GM19397 (cell line): ENCODE results near the gene ZBTB11.
"Not testable (repeated sequence)": the region's sequence is repeated elsewhere in the genome, so short reads cannot be mapped to it uniquely, and the experiment has no call there.

Experiments
- ATAC-seq: cut with Tn5 transposase; IDR thresholded peaks from one replicate; pipeline ENCODE4 v1.9.1; 2021; ENCODE audit warnings: mild to moderate bottlenecking, moderate library complexity; ENCODE audit not compliant: unreplicated experiment

The ZBTB11 gene

DNA sequence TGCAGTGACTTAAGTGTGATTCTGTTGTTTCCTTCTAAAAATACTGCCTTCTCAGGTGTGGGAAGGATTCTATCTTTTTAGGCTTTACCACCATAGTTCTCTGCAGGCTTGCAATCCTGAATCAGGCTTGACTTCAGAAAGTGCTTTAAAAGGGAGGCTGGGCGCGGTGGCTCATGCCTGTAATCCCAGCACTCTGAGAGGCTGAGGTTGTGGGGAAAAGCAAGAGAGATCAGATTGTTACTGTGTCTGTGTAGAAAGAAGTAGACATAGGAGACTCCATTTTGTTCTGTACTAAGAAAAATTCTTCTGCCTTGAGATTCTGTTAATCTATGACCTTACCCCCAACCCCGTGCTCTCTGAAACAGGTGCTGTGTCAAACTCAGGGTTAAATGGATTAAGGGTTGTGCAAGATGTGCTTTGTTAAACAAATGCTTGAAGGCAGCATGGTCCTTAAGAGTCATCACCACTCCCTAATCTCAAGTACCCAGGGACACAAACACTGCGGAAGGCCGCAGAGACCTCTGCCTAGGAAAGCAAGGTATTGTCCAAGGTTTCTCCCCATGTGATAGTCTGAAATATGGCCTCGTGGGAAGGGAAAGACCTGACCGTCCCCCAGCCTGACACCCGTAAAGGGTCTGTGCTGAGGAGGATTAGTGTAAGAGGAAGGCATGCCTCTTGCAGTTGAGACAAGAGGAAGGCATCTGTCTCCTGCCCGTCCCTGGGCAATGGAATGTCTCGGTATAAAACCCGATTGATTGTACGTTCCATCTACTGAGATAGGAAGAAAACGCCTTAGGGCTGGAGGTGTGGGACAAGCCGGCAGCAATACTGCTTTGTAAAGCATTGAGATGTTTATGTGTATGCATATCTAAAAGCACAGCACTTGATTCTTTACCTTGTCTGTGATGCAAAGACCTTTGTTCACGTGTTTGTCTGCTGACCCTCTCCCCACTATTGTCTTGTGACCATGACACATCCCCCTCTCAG is 15.0 kb upstream of the ZBTB11 start:
- not testable (repeated sequence) for ATAC-seq

DNA sequence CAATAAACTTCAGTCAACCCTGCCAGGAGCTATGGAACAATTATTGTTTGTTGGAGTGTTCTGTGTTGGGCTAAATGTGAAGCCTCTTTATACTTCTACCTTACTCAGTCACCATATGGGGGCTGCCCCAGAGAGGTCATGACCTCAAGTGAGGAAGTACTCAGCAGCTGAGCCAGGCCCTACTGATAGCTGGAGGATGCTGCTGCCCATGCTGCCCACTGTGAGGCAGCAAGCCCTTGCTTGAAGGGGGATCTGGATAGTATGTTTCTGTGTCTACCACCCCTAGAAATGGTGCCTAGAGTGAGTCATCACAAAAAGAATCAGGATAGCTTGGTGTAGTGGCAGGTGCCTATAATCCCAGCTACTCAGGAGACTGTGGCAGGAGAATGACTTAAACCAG is 14.0 kb upstream of the ZBTB11 start:
- ATAC-seq: no peak

DNA sequence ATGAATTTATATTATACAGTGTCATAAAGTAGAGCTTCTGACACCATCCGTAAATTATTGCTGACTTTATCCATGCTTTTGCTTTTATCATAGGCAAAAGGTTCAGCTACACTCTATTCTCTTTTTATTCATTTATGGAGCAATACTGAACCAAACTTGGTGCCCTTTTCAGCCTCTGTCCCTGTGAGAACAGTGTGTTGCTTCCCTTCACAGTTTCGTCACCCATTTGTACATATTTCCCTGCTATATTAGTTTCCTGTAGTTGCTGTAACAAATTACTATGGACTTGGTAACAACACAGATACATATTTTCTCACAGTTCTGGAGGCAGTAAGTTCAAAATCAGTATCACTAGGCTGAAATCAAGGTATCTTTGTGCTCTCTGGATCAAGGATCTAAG is 12.4 kb upstream of the ZBTB11 start:
- ATAC-seq: no peak

DNA sequence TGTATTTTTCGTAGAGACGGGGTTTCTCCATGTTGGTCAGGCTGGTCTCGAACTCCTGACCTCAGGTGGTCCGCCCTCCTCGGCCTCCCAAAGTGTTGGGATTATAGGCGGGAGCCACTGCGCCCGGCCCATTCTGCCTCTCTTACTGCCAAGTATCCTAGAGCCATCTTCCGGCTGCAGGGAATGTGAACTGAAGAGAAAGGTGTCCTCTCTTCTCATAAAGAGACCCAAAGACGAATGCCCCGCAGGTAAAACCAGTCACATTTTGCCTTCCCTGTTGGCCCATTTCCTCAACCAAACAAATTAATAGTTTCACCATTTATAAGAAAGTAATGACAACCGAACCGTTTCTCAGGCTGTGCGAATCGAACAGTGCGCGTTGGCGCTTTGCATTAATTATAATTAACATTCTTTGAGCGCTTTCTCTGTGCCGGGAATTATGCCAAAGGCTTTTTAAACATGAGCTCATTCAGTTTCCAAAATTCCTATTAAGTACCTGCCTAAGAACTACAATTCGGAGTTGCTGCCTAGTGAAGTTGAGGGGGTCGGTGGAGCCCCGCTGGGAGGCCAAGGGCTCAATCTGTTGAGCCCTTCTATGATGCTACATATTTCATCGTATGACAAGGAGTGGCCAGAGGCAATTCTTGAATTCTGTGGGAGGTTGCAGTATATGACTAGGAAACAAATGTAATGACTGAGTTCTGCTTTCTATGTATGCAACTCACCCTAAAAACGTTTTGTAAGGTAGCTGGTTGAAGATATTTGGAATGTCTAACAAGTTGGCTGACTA is 10.4 kb upstream of the ZBTB11 start:
- ATAC-seq: no peak

DNA sequence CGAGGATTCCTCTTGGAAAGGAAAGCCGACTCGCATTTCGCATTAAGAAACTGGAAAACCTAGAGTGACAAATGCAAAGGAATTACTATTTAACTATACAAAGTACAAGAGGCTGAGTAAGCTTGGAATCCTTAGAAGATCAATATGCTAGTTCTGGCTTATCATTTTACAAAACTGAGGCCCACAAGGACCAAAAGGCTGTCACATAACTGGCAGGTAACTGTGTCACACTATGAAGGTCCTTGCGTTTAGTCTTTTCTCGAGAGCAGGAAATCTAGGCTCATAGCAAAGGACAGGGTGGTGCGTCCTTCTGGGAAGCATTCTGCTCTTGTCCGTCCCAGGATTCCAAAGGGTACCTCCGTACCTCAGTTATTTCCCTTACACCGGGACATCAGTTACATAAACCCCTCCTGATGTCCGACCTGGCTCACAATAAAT is 9.0 kb upstream of the ZBTB11 start:
- peak; percentile 4 for ATAC-seq

DNA sequence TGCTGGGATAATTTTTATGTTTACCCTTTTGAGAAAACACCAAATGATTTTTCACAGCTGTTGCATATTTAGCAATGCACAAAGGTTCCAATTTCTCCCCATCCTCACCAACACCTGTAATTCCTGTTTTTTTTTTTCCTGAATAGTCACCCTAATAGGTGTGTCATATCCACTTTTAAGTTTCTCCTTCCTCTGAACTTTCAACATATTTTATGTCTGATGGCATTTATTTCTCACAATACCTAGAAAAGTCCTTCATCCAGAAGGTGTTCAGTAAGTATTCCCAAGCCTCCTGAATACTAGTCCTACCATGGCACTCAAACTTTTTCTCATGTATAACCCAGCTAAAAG is 8.1 kb upstream of the ZBTB11 start:
- ATAC-seq: no peak

DNA sequence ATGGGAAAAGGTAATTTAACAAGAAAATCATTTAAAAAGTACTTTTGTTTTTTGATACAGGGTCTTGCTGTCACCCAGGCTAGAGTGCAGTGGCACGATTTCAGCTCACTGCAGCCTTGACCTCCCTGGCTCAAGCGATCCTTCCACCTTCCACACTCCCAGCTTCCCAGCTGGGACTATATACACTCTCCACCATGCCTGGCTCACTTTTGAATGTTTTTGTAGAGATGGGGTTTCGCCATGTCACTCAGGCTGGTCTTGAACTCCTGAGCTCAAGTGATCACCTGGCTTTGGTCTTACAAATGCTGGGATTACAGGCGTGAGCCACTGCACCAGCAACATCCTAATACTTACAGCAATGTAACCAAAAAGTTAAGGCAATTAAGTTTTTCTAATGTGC is 3.5 kb upstream of the ZBTB11 start:
- no peak for ATAC-seq

DNA sequence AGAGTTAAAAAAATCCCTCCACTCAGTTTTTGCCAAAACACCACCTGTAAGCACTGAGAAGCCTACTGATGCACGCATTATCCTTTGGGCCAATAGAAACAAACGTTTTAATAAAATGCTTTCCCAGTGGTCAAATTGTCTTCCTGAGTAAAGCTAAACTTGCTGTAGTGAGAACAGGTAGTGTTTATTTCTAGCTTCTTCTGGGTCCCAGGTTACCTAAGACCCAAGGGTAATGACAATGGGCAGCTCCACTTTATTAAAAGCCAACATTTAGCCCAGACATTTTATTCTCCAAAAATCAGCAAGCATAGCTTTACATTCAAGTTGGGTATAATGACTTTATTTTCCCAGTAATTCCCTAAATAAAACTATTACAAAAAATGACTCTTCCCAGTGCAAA is 1.9 kb upstream of the ZBTB11 start:
- ATAC-seq: not testable (repeated sequence)

DNA sequence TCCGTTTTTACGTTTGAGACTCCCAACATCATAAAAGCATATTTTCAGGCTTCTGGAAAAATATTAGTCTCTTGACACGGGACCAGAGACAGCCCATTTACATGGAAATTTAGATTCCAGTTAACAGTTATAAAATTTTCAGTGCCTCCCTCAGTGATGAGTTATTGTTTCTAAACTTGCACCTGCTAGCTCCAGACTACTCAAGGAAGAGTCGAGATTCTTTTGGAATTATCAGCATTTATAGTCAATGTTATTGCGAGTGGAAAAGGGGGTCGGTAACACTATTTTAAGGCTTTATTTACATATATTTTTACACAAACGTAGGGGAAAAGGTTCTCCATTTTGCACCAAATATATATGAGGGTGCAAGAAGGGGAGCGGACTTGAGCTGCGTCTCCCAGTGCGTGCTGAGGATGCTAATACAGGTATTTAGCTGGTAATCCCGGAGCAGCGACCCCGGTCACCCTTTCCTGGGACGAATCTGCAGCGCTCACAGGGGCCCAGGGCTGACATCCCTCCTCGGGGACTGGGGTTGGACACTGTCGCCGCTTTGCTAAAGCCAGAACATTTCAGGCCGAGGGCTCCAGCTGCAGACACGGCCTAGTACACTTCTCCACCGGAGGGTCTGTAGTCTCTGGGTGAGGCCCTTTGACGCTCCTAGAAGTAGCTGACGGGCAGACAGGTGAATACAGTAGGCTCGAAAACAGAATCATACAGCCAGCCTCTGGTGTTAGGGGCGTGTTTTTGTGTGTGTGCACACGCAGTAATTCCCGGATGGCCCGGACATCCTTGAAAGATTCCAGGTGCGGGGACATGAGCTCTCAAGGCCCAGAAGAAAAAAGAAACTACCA is 729 bp upstream of the ZBTB11 start:
- no peak for ATAC-seq

DNA sequence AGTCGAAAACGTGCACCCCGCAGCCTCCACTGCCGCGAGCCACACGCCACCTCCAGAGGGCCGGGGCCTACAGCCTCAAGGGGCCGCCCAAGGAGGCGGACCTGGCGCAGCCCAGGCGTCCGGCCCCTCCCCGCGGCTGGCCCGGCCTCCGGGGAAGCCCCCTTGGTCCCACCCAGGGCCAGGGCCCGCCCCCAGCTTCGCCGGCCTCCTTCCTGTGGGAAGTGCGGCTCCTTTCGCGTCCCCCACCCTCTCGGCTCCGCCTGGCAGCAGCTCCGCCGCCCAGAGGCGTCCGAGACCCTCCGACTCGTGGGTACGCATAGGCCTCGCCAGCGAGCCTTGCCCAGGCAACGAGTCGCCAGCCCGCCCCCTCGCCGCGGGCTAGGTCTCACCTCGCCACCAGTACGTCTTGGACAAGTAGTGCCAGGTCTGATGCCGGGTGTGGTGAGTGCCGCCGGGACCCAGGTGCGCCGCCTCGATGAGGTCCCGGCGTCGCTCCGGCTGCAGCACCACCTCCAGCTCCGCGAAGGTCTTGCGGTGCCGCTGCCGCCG is 642 bp downstream of the ZBTB11 start:
- ATAC-seq: peak; percentile 87

DNA sequence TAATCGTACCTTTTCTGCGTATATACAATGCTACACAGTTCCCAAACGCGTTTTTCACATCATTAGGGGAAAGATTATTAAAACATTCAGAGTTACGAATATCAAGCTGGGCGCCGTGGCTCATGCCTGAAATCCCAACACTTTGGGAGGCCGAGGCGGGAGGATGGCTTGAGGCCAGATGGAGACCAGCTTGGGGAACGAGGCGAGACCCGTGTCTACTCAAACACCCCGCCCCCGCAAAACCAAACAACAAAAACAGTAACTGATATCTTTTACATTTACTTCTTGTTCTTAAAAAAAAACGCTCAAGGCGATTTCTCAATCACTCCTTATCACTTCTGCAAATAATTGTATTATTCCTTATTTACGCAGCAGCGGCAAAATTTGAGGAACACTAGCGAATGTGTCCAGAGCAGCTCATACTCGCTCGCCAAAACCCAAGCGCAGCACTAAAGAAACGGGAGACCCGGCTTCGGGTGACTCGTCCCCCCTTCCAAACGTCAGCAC is 1.2 kb downstream of the ZBTB11 start:
- no peak for ATAC-seq

DNA sequence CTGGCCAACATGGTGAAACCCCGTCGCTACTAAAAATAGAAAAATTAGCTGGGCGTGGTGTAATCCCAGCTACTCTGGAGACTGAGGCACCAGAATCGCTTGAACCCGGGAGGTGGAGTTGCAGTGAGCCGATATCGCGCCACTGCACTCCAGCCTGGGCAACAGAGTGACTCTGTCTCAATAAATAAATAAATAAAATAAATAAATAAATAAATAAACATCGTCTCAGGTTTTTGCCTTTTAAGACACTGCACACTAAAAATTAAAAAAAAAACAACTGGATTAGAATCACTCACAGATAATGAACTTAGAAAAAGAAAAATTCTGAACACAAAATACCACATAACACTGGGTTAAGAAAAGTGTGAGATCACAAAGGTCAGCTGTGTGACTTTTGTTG is 2.4 kb downstream of the ZBTB11 start:
- no peak for ATAC-seq

DNA sequence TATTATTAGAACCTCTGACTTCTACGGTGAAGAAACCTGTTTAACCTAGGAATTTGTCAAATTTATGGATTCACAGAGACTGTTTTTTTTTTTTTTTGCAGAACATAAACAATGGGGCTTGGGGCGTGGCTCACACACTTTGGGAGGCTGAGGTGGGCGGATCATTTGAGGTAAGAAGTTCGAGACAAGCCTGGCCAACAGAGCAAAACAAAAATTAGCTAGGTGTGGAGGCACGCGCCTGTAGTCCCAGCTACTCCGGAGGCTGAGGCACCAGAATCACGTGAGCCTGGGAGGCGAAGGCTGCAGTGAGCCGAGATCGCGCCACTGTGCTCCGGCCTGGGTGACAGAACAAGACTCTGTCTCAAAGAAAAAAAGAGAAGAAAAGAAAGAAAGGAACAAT is 3.0 kb downstream of the ZBTB11 start:
- ATAC-seq: no peak

DNA sequence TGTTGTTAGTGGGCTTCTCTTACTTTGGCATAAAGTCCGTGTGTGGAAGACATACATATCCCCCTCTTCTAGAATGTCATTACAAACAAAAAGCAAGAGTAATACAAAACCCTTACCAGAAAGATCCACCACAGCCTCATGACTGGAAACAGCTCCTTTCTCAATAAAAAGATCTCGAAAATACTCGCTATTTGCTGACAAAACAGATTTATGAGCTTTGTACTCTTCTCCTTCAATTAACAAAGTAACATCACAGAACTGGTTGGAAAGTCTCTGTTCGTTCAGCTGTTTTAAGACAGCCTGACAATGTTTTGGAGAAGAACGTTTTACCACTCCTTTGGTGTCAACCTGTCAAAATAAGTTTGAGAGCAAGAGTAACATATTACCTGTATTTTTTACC is 5.9 kb downstream of the ZBTB11 start:
- no peak for ATAC-seq

DNA sequence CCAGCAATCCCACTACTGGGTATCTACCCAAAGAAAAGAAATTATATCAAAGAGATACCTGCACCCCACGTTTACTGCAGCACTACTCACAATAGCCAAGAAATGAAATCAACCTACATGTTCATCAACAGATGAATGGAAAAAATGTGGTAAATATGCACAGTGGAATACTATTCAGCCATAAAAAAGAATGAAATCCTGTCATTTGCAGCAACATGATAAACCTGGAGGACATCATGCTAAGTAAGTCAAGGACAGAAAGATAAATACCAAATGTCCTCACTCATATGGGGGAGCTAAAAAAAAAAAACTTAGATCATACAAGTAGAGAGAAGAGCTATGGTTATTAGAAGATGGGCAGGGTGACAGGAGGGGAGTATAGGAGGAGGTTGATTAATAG is 9.1 kb downstream of the ZBTB11 start:
- no peak for ATAC-seq

DNA sequence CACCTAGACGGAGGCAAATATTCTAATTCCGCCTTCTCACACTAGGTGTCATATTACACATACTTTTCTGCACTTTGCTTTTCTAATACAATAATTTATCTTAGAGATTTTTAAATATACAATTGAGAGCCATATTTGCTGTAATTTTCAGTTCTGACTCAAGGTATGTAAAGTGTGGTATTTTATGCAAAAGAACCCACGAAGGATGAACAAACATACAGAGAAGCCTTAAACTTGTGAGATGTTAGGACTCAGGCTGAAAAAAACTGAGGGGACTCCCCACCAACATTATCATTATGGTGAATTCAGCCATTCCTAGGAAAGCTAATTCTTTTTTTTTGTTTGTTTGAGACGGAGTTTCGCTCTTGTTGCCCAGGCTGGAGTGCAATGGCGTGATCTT is 9.6 kb downstream of the ZBTB11 start:
- no peak for ATAC-seq

DNA sequence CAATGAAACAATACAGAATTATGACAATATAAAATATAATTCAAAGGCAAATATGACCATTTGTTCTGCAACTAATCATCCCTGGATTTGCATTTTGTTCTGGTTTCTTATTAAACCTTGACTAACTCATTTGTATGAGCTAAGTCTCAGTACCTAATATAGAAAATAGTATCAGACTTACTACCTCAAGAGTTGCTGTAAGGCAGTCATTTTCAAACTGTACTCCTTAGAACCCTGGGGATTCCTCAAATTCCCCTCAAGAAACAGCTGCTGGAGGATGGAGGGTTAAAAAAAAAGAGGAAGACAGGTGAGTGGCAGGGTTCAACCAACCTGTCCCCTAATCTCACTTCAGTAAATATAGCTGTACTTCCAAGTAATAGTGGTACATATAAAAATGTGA is 11.1 kb downstream of the ZBTB11 start:
- no peak for ATAC-seq

DNA sequence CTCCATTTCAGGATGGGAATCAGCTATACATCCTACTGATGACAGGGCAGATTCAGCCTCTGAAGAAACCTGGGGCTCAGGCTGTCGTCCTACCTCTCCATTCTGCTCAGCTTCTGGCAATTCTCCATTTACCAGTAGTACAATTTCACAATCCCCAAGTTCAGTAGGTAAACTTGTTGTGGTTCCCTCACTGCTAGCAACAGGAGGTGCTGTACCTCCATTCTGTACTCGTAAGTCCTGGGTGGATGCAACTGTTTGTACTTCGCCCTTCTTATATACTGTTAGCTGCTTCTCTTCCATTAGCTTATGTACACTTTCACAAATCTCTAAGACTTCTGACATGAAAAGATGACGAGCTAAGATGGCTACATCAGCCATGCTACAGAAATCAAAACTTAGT is 11.6 kb downstream of the ZBTB11 start:
- no peak for ATAC-seq

DNA sequence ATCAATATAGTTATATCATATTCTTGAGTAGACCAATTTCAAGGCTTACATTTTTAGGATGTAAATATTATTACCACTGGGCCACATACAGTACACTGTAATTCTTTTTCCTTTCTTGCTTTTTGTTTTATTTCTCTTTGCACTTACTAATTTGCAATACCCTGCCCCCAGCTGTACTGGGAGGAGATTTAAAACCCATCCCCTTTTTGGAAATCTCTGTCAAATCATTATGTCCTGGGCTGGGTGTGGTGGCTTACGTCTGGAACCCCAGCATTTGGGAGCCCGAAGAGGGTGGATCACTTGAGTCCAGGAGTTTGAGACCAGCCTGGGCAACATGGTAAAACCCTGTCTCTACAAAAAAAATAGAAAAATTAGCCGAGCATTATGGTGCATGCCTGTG is 16.2 kb downstream of the ZBTB11 start:
- no peak for ATAC-seq

DNA sequence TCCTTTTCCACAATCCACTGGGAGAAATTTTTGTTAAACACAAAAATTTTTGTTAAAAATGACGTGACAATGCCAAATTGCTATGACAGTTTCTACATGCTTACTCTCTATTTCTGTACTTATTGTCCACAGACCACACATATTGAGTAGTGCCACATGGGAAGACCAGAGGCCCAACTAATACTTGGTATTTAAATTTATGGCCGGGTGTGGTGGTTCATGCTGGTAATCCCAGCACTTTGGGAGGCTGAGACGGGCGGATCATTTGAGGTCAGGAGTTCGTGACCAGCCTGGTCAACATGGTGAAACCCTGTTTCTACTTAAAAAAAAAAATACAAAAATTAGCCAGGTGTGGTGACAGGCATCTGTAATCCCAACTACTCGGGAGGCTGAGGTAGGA is 20.3 kb downstream of the ZBTB11 start:
- no peak for ATAC-seq

DNA sequence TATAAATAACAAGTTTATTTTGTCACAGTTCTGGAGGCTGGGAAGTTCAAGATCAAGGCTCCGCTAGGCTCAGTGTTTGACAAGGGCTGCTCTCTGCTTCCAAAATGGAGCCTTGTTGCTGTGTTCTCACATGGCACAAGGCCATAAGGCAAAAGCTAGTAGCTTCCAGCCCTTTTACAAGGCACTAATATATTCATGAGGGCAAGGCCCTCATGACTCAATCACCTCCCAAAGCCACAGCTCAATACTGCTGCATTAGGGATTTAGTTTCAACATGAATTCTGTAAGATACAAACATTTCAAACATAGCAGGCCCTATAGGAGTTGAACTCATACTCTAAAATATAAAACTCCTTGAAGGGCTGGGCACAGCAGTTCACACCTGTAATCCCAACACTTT is 30.2 kb downstream of the ZBTB11 start:
- no peak for ATAC-seq
